Psoas muscle (tissue), 8 donors: ENCODE data around the gene RAB31. TPM values are rescaled to one million over a fixed set of nuclear protein-coding genes. Genes with fewer than 3 reads are reported as not detected.
"Not testable (repeated sequence)": the region's sequence is repeated elsewhere in the genome, so short reads cannot be mapped to it uniquely, and the experiment has no call there.

Experiments
- ATAC-seq, 4 donors: fragments of 200-7000 bp; cut with Tn5 transposase; one replicate each; pipeline ENCODE4 v1.9.1; 2020; ENCODE audit warnings: moderate library complexity in 3 of 4, mild to moderate bottlenecking in 2 of 4
- DNase-seq, 2 donors: peaks; one replicate each; pipeline ENCODE4 v3.0.0-alpha.2; 2020
- H3K27ac ChIP-seq: fragments of 200-600 bp; one replicate; pipeline ENCODE4 v1.8.0; 2022
- H3K27me3 ChIP-seq, 3 donors: fragments of 200-600 bp in 1 of 3; one replicate each; pipeline versions ENCODE4 v1.6.1 to v1.8.0; 2013 to 2022; ENCODE audit warnings: low read length in 2 of 3, mild to moderate bottlenecking in 2 of 3, moderate library complexity in 1 of 3; ENCODE audit not compliant: insufficient read depth in 3 of 3
- H3K36me3 ChIP-seq, 2 donors: fragments of 200-600 bp in 1 of 2; one replicate each; pipeline versions ENCODE4 v1.6.1 to v1.8.0; 2013 to 2022; ENCODE audit warnings: low read depth in 1 of 2, mild to moderate bottlenecking in 1 of 2, moderate library complexity in 1 of 2; ENCODE audit not compliant: insufficient read depth in 1 of 2
- H3K4me1 ChIP-seq: fragments of 200-600 bp; one replicate; pipeline ENCODE4 v1.8.0; 2022
- H3K4me3 ChIP-seq: fragments of 200-600 bp; one replicate; pipeline ENCODE4 v1.8.0; 2022; ENCODE audit warnings: mild to moderate bottlenecking
- H3K9me3 ChIP-seq: fragments of 200-600 bp; one replicate; pipeline ENCODE4 v1.8.0; 2022
- CTCF ChIP-seq: fragments of 200-600 bp; IDR thresholded peaks from one replicate; pipeline ENCODE4 v1.8.0; 2022; ENCODE audit warnings: antibody characterized with exemption
- WGBS, 3 donors: extraction: QIAGEN DNeasy Blood & Tissue Kit; methylation state at CpG; one replicate each; pipeline versions ENCODE4 v1.1.6 to v1.1.7; 2013; 5-methylcytosine and 5-hydroxymethylcytosine counted together
- intact Hi-C, 2 donors: fragments of 100-400 bp; cut with DNase I; formaldehyde crosslinking; loops; one replicate each; pipeline versions ENCODE4 v1.11.0 to v1.14.2; 2022
- polyA plus RNA-seq, 3 donors: library from polyadenylated mRNA; stranded (reverse); fragments of 200-250 nt; gene quantifications; one replicate each; pipeline ENCODE4 v1.2.3, GENCODE V29; 2013
- total RNA-seq, 4 donors: library from RNA; stranded (reverse); fragmentation: NEBNext Ultra II Directional in 2 of 4; extraction: Animal tissue kit (Norgen Biotek cat#: 25700) in 2 of 4; gene quantifications; one replicate each; pipeline versions ENCODE4 v1.2.1 to v1.2.4, GENCODE V29; 2021 to 2023
- donor health status: healthy with polysubstance abuse.
- donor health status: DM: no; HTN: no; CAD: no; lungs with moderate emphysema.
- donor health status: Bipolar disorder and iron deficiency.
- donor health status: healthy.
- donor health status: DM: yes; HTN: yes; CAD: no.
- donor health status: DM: no; HTN: no; CAD: no.
- donor health status: DM: no; HTN: no; CAD: no.
- donor health status: DM: yes; HTN: yes; CAD: no.

RAB31 gene
- total and polyA plus RNA-seq, 7 donors = 2.2 to 8.9 (median 5.3) TPM

- no peaks in the 10 kb centered on the region for H3K36me3 ChIP-seq
- ATAC-seq (peak; percentile 25 to 52 (median 35)), DNase-seq (no peak)
- intact Hi-C loops = loop anchor here in 1 of 2 donors (5.0 kb wide), 1 partner anchor 42 kb away; no protein-coding TSS in a partner anchor
- no peak for TF ChIP-seq CTCF
- WGBS, 3 donors = 42 to 73% (median 50%) methylated on average over 9 of the region's 9 CpGs
- H3K27me3 ChIP-seq = no peaks in the 10 kb centered on the region
- peak overlapping the region; percentile 23 for H3K27ac ChIP-seq
- no peaks in the 10 kb centered on the region for H3K9me3 ChIP-seq
- peaks cover 12% of the 10 kb centered on the region for H3K4me1 ChIP-seq
- no peak overlapping the region for H3K4me3 ChIP-seq
These were observed 147.6 kb downstream of the RAB31 start for GRCh38 chr18:9855681-9856080.

- peak in 1 of 4 donors; percentile 40 for ATAC-seq
- no peaks in the 10 kb centered on the region for H3K9me3 ChIP-seq
- H3K27me3 ChIP-seq = no peaks in the 10 kb centered on the region
- intact Hi-C loops = loop anchor here in 1 of 2 donors (5.0 kb wide), 1 partner anchor 41 kb away; no protein-coding TSS in a partner anchor
- H3K4me3 ChIP-seq = no peak overlapping the region
- peaks cover 12% of the 10 kb centered on the region for H3K4me1 ChIP-seq
- H3K36me3 ChIP-seq = no peaks in the 10 kb centered on the region
- WGBS, 3 donors = 91 to 99% (median 95%) methylated on average over 3 of the region's 3 CpGs
- TF ChIP-seq CTCF = no peak
- DNase-seq = no peak
- no peak overlapping the region for H3K27ac ChIP-seq
These were observed 148.0 kb downstream of the RAB31 start for GRCh38 chr18:9856092-9856491.

DNA sequence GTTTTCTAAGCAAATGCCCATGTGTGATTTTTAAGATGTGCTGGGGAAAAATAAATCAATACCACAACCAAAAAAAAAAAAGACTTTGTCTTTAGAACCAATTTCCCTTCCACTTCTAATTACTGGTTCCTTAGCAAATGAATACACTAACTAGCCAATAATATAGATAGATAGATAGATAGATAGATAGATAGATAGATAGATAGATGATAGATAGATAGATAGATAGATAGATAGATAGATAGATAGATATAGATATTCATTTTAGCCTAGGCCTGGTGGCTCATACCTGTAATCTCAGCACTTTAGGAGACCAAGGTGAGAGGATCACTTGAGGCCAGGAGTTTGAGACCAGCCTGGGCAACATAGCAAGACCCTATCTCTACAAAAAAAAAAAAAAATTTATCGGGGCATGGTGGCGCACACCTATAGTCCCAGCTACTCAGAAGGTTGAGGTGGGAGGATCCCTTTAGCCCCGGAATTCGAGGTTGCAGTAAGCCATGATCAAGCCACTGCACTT, 149.4 kb downstream of the RAB31 start:
- H3K9me3 ChIP-seq, H3K36me3 ChIP-seq, H3K27ac ChIP-seq, H3K4me3 ChIP-seq, H3K27me3 ChIP-seq, DNase-seq, ATAC-seq: not testable (repeated sequence)
- H3K4me1 ChIP-seq = peaks cover 12% of the 10 kb centered on the region
- intact Hi-C loops = loop anchor here in 1 of 2 donors (5.0 kb wide), 1 partner anchor 40 kb away; no protein-coding TSS in a partner anchor
- WGBS, 3 donors = 97 to 98% (median 98%) methylated on average over 4 of the region's 4 CpGs

DNA sequence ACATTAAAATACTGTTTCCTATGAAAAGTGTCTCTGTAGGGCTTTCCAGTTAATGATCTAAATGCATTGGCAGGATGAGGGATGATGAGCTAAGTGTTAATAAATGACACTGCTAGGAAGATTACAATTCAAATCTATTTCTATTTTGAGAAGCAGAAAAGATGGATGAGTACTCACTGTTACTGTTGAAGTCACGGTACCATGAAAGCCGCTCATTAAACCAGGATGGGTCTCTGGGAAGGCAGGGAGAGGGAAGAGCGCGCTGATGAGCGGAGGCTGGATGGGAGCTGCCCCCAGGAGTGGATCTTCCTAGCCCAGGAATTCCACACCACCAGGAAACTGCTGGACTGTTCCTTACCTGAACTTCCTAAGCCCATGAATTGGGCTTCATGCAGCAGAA, 150.5 kb downstream of the RAB31 start:
- H3K4me3 ChIP-seq = no peak overlapping the region
- 58 to 90% (median 76%) methylated on average over 5 of the region's 5 CpGs for WGBS, 3 donors
- H3K27ac ChIP-seq = no peak overlapping the region
- no peaks in the 10 kb centered on the region for H3K9me3 ChIP-seq
- H3K27me3 ChIP-seq = no peaks in the 10 kb centered on the region
- peak in 2 of 4 donors; percentile 48 to 49 for ATAC-seq
- no peak for DNase-seq
- intact Hi-C loops = loop anchor here in 1 of 2 donors (5.0 kb wide), 1 partner anchor 39 kb away; no protein-coding TSS in a partner anchor
- TF ChIP-seq CTCF = no peak
- H3K4me1 ChIP-seq = peaks cover 12% of the 10 kb centered on the region
- H3K36me3 ChIP-seq = no peaks in the 10 kb centered on the region

- Histone ChIP-seq H3K4me3 (no peak overlapping the region), H3K36me3 (no peaks in the 10 kb centered on the region), H3K9me3 (no peaks in the 10 kb centered on the region), H3K27ac (no peak overlapping the region), H3K27me3 (no peaks in the 10 kb centered on the region), H3K4me1 (peaks cover 12% of the 10 kb centered on the region)
- TF ChIP-seq CTCF = no peak
- ATAC-seq (no peak), DNase-seq (no peak)
- WGBS, 3 donors = 92 to 95% (median 93%) methylated on average over 7 of the region's 7 CpGs
- intact Hi-C loops = loop anchor here in 1 of 2 donors (5.0 kb wide), 1 partner anchor 38 kb away; no protein-coding TSS in a partner anchor
These were observed 151.1 kb downstream of the RAB31 start for GRCh38 chr18:9859232-9859631.
